MCF 10A (cell line): ENCODE data around the gene ARMC9. TPM values are rescaled to one million over a fixed set of nuclear protein-coding genes. Genes with fewer than 3 reads are reported as not detected.

ENCODE experiments used
- BruUV-seq: library from RNA; stranded (reverse); fragments of 400-500 nt; replicated peaks from 2 replicates; lab custom pipeline; 2021; lab: Mats Ljungman, UMichigan
- CTCF ChIA-PET: fragments of 300-600 bp; sonication (Branson Sonifier 250); formaldehyde crosslinking; extraction: SDS; loops from one replicate; lab custom pipeline; 2021; ENCODE audit warnings: antibody characterized with exemption, inconsistent platforms; lab: Yijun Ruan, JAX
- POLR2A ChIA-PET: fragments of 300-600, 350-650 bp; sonication (Branson Sonifier 250); formaldehyde crosslinking; extraction: SDS; loops from one replicate; lab custom pipeline; 2020; ENCODE audit warnings: antibody characterized with exemption, inconsistent platforms; lab: Yijun Ruan, JAX
- DNase-seq: peaks from one replicate; pipeline ENCODE4 v3.0.0-alpha.2; 2018; ENCODE audit not compliant: unreplicated experiment
- H3K27ac Mint-ChIP-seq: one replicate; pipeline ENCODE4 v1.8.0; 2022; ENCODE audit warnings: mild to moderate bottlenecking, low read depth, mixed read lengths; ENCODE audit not compliant: unreplicated experiment
- H3K27me3 Mint-ChIP-seq: one replicate; pipeline ENCODE4 v1.8.0; 2022; ENCODE audit warnings: mixed read lengths; ENCODE audit not compliant: insufficient read depth, unreplicated experiment
- H3K36me3 Mint-ChIP-seq: one replicate; pipeline ENCODE4 v1.8.0; 2022; ENCODE audit warnings: mild to moderate bottlenecking, moderate library complexity, mixed read lengths; ENCODE audit not compliant: insufficient read depth, unreplicated experiment
- H3K4me1 Mint-ChIP-seq: one replicate; pipeline ENCODE4 v1.8.0; 2022; ENCODE audit warnings: mixed read lengths; ENCODE audit not compliant: insufficient read depth, unreplicated experiment
- H3K4me3 Mint-ChIP-seq: one replicate; pipeline ENCODE4 v1.8.0; 2022; ENCODE audit warnings: mild to moderate bottlenecking, moderate library complexity, mixed read lengths; ENCODE audit not compliant: unreplicated experiment
- H3K9me3 Mint-ChIP-seq: one replicate; pipeline ENCODE4 v1.8.0; 2022; ENCODE audit warnings: mixed read lengths; ENCODE audit not compliant: unreplicated experiment
- intact Hi-C: fragments of 100-400 bp; cut with micrococcal nuclease; formaldehyde crosslinking; loops from 2 replicates; pipeline ENCODE4 v1.14.1; 2022
- total RNA-seq: library from RNA; stranded (reverse); gene quantifications from 2 replicates; pipeline ENCODE4 v1.2.3, GENCODE V29; 2022
- TF ChIP-seq, protein P1 (sequence below): fragments of 200-600 bp; IDR thresholded peaks from one replicate; pipeline ENCODE4 v1.8.0; 2022; ENCODE audit warnings: antibody characterized with exemption, mild to moderate bottlenecking; ENCODE audit not compliant: unreplicated experiment

Gene ARMC9
- total RNA-seq, 1 experiment from 2014 or later, result 16.5 TPM

GRCh38 chr2:231280846-231281245 is 82.4 kb downstream of the ARMC9 start:
- H3K27ac Mint-ChIP-seq, result no peak overlapping the region
- POLR2A ChIA-PET, result interaction anchor here (0.7 to 0.9 kb wide), 2 partner anchors 66 to 286 kb away, joined by 3 to 4 read pairs; no protein-coding TSS in a partner anchor
- CTCF ChIA-PET, result interaction anchor here (0.5 to 2.0 kb wide), 4 partner anchors 16 to 171 kb away, joined by 3 to 7 read pairs (median 4); no protein-coding TSS in a partner anchor
- H3K4me1 Mint-ChIP-seq, result no peaks in the 10 kb centered on the region
- H3K4me3 Mint-ChIP-seq, result no peak overlapping the region
- H3K9me3 Mint-ChIP-seq, result no peaks in the 10 kb centered on the region
- intact Hi-C loops, result no loop called here
- peaks cover 36% of the 10 kb centered on the region for H3K36me3 Mint-ChIP-seq
- TF ChIP-seq, protein P1, sequence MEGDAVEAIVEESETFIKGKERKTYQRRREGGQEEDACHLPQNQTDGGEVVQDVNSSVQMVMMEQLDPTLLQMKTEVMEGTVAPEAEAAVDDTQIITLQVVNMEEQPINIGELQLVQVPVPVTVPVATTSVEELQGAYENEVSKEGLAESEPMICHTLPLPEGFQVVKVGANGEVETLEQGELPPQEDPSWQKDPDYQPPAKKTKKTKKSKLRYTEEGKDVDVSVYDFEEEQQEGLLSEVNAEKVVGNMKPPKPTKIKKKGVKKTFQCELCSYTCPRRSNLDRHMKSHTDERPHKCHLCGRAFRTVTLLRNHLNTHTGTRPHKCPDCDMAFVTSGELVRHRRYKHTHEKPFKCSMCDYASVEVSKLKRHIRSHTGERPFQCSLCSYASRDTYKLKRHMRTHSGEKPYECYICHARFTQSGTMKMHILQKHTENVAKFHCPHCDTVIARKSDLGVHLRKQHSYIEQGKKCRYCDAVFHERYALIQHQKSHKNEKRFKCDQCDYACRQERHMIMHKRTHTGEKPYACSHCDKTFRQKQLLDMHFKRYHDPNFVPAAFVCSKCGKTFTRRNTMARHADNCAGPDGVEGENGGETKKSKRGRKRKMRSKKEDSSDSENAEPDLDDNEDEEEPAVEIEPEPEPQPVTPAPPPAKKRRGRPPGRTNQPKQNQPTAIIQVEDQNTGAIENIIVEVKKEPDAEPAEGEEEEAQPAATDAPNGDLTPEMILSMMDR, result no peak
- DNase-seq, result no peak
- no TSS peak for BruUV-seq
- no peaks in the 10 kb centered on the region for H3K27me3 Mint-ChIP-seq

DNA sequence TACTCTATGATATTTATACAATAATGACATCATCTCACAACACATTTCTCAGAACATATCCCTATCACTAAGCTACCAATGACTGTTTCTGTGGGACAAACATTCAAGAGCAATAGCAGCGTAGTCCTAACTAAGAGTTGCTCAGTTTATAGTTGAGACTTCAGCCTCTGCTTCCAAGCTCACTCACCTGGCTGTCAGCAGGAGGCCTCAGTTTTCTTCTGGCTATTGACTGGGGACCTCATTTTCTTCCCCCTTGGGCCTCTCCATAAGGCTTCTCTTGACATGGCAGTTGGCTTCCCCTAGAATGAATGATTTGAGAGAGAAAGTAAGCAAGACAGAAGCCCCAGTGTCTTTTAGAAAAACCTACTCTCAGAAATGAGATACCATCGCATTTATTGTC is 85.9 kb downstream of the ARMC9 start:
- BruUV-seq, result no TSS peak
- Mint-ChIP-seq H3K36me3 (peaks cover 16% of the 10 kb centered on the region), H3K27ac (no peak overlapping the region), H3K4me3 (no peak overlapping the region), H3K9me3 (no peaks in the 10 kb centered on the region), H3K27me3 (no peaks in the 10 kb centered on the region), H3K4me1 (peaks cover 8% of the 10 kb centered on the region)
- TF ChIP-seq, protein P1, result no peak
- POLR2A ChIA-PET, result no interaction called here
- intact Hi-C loops, result no loop called here
- DNase-seq, result no peak
- CTCF ChIA-PET, result no interaction called here

DNA sequence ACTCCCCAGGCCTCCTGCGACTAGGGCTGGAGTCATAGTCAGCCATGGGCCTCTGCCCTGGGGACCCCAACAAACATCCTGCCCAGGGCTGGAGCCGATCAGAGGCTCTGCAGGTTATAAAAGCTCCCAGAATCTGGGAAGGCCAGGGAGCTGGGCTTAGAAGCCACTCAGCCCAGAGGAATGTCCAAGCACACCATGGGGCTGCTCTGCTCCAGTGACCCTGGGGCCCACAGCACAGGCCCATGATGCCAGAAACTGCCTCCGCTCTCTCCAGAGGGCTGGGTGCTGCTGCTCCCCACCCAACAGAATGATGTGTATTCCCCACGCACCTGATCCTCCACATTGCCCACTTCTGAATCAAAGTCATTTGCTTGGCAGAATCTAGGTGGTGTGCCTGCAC is 88.5 kb downstream of the ARMC9 start:
- Mint-ChIP-seq H3K9me3 (no peaks in the 10 kb centered on the region), H3K4me1 (peaks cover 8% of the 10 kb centered on the region), H3K4me3 (no peak overlapping the region), H3K36me3 (no peaks in the 10 kb centered on the region), H3K27ac (no peak overlapping the region), H3K27me3 (no peaks in the 10 kb centered on the region)
- TF ChIP-seq, protein P1, result no peak
- ChIA-PET CTCF (interaction anchor here (0.6 to 2.2 kb wide), 2 partner anchors 9 to 10 kb away, joined by 4 to 8 read pairs; no protein-coding TSS in a partner anchor), POLR2A (interaction anchor here (0.7 kb wide), 1 partner anchor 11 kb away, joined by 3 read pairs; no protein-coding TSS in a partner anchor)
- no peak for DNase-seq
- intact Hi-C loops, result no loop called here
- BruUV-seq, result no TSS peak

- no peaks in the 10 kb centered on the region for H3K27me3 Mint-ChIP-seq
- no peaks in the 10 kb centered on the region for H3K36me3 Mint-ChIP-seq
- no TSS peak for BruUV-seq
- POLR2A ChIA-PET, result interaction anchor here (0.8 kb wide), 1 partner anchor 9 kb away, joined by 4 read pairs; no protein-coding TSS in a partner anchor
- CTCF ChIA-PET, result interaction anchor here (0.6 to 2.2 kb wide), 3 partner anchors 9 to 44 kb away, joined by 3 to 8 read pairs (median 3); no protein-coding TSS in a partner anchor
- TF ChIP-seq, protein P1, result no peak
- no peaks in the 10 kb centered on the region for H3K9me3 Mint-ChIP-seq
- intact Hi-C loops, result no loop called here
- no peak overlapping the region for H3K4me3 Mint-ChIP-seq
- peaks cover 8% of the 10 kb centered on the region for H3K4me1 Mint-ChIP-seq
- DNase-seq, result peak; percentile 50
- peak overlapping the region; percentile 2 for H3K27ac Mint-ChIP-seq
Observed at GRCh38 chr2:231287696-231288095, 89.3 kb downstream of the ARMC9 start.
